H9 (cell line): ENCODE data around the gene KCTD1. TPM values are rescaled to one million over a fixed set of nuclear protein-coding genes. Genes with fewer than 3 reads are reported as not detected.

Experiments
- DNase-seq: peaks from one replicate; pipeline ENCODE4 v3.0.0-alpha.2; 2017
- H2AFZ ChIP-seq: one replicate; pipeline ENCODE4 v1.6.1; 2013; ENCODE audit warnings: mild to moderate bottlenecking, low read length, control low read depth, moderate library complexity
- H2AK5ac ChIP-seq: 2 replicates; pipeline ENCODE4 v1.6.1; 2013; ENCODE audit warnings: low read length, control low read depth, mixed read lengths; ENCODE audit not compliant: insufficient read length
- H2BK120ac ChIP-seq: one replicate; pipeline ENCODE4 v1.6.1; 2013; ENCODE audit warnings: low read depth, mild to moderate bottlenecking, low read length, control low read depth, inconsistent platforms; ENCODE audit not compliant: poor library complexity, severe bottlenecking
- H2BK12ac ChIP-seq: 2 replicates; pipeline ENCODE4 v1.6.1; 2013; ENCODE audit warnings: low read length, control low read depth, mixed read lengths, low read depth; ENCODE audit not compliant: insufficient read length
- H2BK15ac ChIP-seq: 2 replicates; pipeline ENCODE4 v1.6.1; 2013; ENCODE audit warnings: low read depth, low read length, control low read depth
- H2BK20ac ChIP-seq: one replicate; pipeline ENCODE4 v1.6.1; 2013; ENCODE audit warnings: low read depth, mild to moderate bottlenecking, low read length, control low read depth, inconsistent platforms; ENCODE audit not compliant: poor library complexity, severe bottlenecking
- H2BK5ac ChIP-seq: 2 replicates; pipeline ENCODE4 v1.6.1; 2013; ENCODE audit warnings: low read length, control low read depth, mixed read lengths; ENCODE audit not compliant: insufficient read length
- H3K14ac ChIP-seq: 2 replicates; pipeline ENCODE4 v1.6.1; 2013; ENCODE audit warnings: low read length, control low read depth; ENCODE audit not compliant: insufficient read depth
- H3K18ac ChIP-seq: 2 replicates; pipeline ENCODE4 v1.6.1; 2013; ENCODE audit warnings: low read depth, mild to moderate bottlenecking, mixed read lengths, low read length, control low read depth; ENCODE audit not compliant: insufficient read length
- H3K23ac ChIP-seq: 2 replicates; pipeline ENCODE4 v1.6.1; 2013; ENCODE audit warnings: low read length, control low read depth, mixed read lengths, low read depth; ENCODE audit not compliant: insufficient read length
- H3K23me2 ChIP-seq: 2 replicates; pipeline ENCODE4 v1.6.1; 2013; ENCODE audit warnings: low read depth, mild to moderate bottlenecking, mixed read lengths, low read length, control low read depth; ENCODE audit not compliant: insufficient read length, poor library complexity, severe bottlenecking
- H3K27ac ChIP-seq: 2 replicates; pipeline ENCODE4 v1.5.1; 2013; ENCODE audit warnings: low read length, control low read depth, mixed read lengths, low read depth; ENCODE audit not compliant: insufficient read length
- H3K27me3 ChIP-seq: 2 replicates; pipeline ENCODE4 v1.6.1; 2013; ENCODE audit warnings: low read length, control low read depth, inconsistent platforms; ENCODE audit not compliant: insufficient read depth
- H3K4ac ChIP-seq: 2 replicates; pipeline ENCODE4 v1.6.1; 2013; ENCODE audit warnings: low read depth, mild to moderate bottlenecking, control low read depth, inconsistent platforms, low read length, moderate library complexity
- H3K4me1 ChIP-seq: 2 replicates; pipeline ENCODE4 v1.6.1; 2013; ENCODE audit warnings: low read length, control low read depth, inconsistent platforms; ENCODE audit not compliant: insufficient read depth
- H3K4me2 ChIP-seq: 2 replicates; pipeline ENCODE4 v1.6.1; 2013; ENCODE audit warnings: low read length, control low read depth, mixed read lengths; ENCODE audit not compliant: insufficient read length, insufficient read depth
- H3K56ac ChIP-seq: 2 replicates; pipeline ENCODE4 v1.6.1; 2013; ENCODE audit warnings: low read depth, mild to moderate bottlenecking, mixed read lengths, low read length, control low read depth; ENCODE audit not compliant: insufficient read length
- H3K79me1 ChIP-seq: 2 replicates; pipeline ENCODE4 v1.6.1; 2013; ENCODE audit warnings: low read depth, mild to moderate bottlenecking, moderate library complexity, low read length, control low read depth, inconsistent platforms; ENCODE audit not compliant: insufficient read depth, poor library complexity, severe bottlenecking
- H3K79me2 ChIP-seq: 2 replicates; pipeline ENCODE4 v1.6.1; 2013; ENCODE audit warnings: low read length, control low read depth, inconsistent platforms; ENCODE audit not compliant: insufficient read depth
- H3K9ac ChIP-seq: 2 replicates; pipeline ENCODE4 v1.6.1; 2013; ENCODE audit warnings: low read length, control low read depth, mixed read lengths; ENCODE audit not compliant: insufficient read length; ENCODE audit errors: extremely low read depth
- H3K9me3 ChIP-seq: one replicate; pipeline ENCODE4 v1.6.1; 2013; ENCODE audit warnings: low read depth, low read length, inconsistent platforms; ENCODE audit not compliant: control insufficient read depth
- H3T11ph ChIP-seq: one replicate; pipeline ENCODE4 v1.6.1; 2013; ENCODE audit warnings: mild to moderate bottlenecking, low read length, control low read depth, inconsistent platforms
- H4K20me1 ChIP-seq: one replicate; pipeline ENCODE4 v1.6.1; 2013; ENCODE audit not compliant: control insufficient read depth, insufficient read length, insufficient read depth
- H4K5ac ChIP-seq: 2 replicates; pipeline ENCODE4 v1.6.1; 2013; ENCODE audit warnings: low read depth, mild to moderate bottlenecking, mixed read lengths, low read length, control low read depth; ENCODE audit not compliant: insufficient read length
- H4K8ac ChIP-seq: replicated peaks from 2 replicates; pipeline ENCODE4 v1.6.1; 2013; ENCODE audit warnings: low read length, control low read depth, mixed read lengths, low read depth; ENCODE audit not compliant: insufficient read length
- H4K91ac ChIP-seq: 2 replicates; pipeline ENCODE4 v1.6.1; 2013; ENCODE audit warnings: low read depth, mild to moderate bottlenecking, moderate library complexity, mixed read lengths, low read length, control low read depth; ENCODE audit not compliant: insufficient read length
- H3K27ac Mint-ChIP-seq, 3 experiments: 2 replicates in 2 of 3; 3 replicates in 1 of 3; pipeline ENCODE4 v1.8.0; 2020 to 2021; ENCODE audit warnings: mixed read lengths in 3 of 3, mild to moderate bottlenecking in 1 of 3, moderate library complexity in 1 of 3
- H3K27me3 Mint-ChIP-seq: 2 replicates; pipeline ENCODE4 v1.8.0; 2021; ENCODE audit warnings: low read depth, mild to moderate bottlenecking, moderate library complexity, mixed read lengths
- H3K36me3 Mint-ChIP-seq, 3 experiments: 2 replicates in 2 of 3; 3 replicates in 1 of 3; pipeline ENCODE4 v1.8.0; 2020 to 2021; ENCODE audit warnings: low read depth in 3 of 3, mixed read lengths in 3 of 3; ENCODE audit not compliant: insufficient read depth in 1 of 3
- H3K4me1 Mint-ChIP-seq, 2 experiments: 2 replicates each; pipeline ENCODE4 v1.8.0; 2020; ENCODE audit warnings: mixed read lengths in 2 of 2
- H3K4me3 Mint-ChIP-seq, 2 experiments: 2 replicates in 1 of 2; 3 replicates in 1 of 2; pipeline ENCODE4 v1.8.0; 2020 to 2021; ENCODE audit warnings: mild to moderate bottlenecking in 2 of 2, mixed read lengths in 2 of 2, moderate library complexity in 1 of 2
- H3K9me3 Mint-ChIP-seq, 2 experiments: 2 replicates in 1 of 2; 3 replicates in 1 of 2; pipeline ENCODE4 v1.8.0; 2020; ENCODE audit warnings: mild to moderate bottlenecking in 2 of 2, mixed read lengths in 2 of 2, moderate library complexity in 1 of 2
- whole genome bisulfite sequencing: extraction: QIAGEN DNeasy Blood & Tissue Kit; methylation state at CpG from one replicate; pipeline ENCODE4 v1.1.7; 2013; ENCODE audit warnings: missing lambda C conversion rate, low lambda C conversion rate, mixed read lengths; ENCODE audit not compliant: insufficient read length; ENCODE audit errors: extremely low coverage; 5-methylcytosine and 5-hydroxymethylcytosine counted together
- total RNA-seq: library from RNA; stranded (reverse); gene quantifications from 2 replicates; pipeline ENCODE4 v1.2.1, GENCODE V29; 2021
- TF ChIP-seq, protein P1 (sequence below): fragments of 200-600 bp; sonication (generic); conservative IDR thresholded peaks from 3 replicates; pipeline ENCODE4 v1.8.0; 2021; ENCODE audit warnings: antibody characterized with exemption, mild to moderate bottlenecking

The KCTD1 gene
- total RNA-seq, 1 experiment from 2014 or later: 10.8 TPM

- no peak overlapping the region for H2AK5ac ChIP-seq
- H3K27ac ChIP-seq: no peak overlapping the region
- H3K23me2 ChIP-seq: no peaks in the 10 kb centered on the region
- Mint-ChIP-seq H3K4me3 (no peak overlapping the region), H3K9me3 (no peaks in the 10 kb centered on the region), H3K36me3 (no peaks in the 10 kb centered on the region; a peak in 1 of 7 replicates), H3K4me1 (no peaks in the 10 kb centered on the region), H3K27ac (0 out of 7 replicates have a peak overlapping the region, but pooled peaks of 1 of the 3 experiments have one; percentile 47), H3K27me3 (no peaks in the 10 kb centered on the region)
- H2BK20ac ChIP-seq: no peak overlapping the region
- H3K9me3 ChIP-seq: no peaks in the 10 kb centered on the region
- no peak overlapping the region for H2AFZ ChIP-seq
- H3K27me3 ChIP-seq: no peaks in the 10 kb centered on the region
- H3K79me1 ChIP-seq: no peaks in the 10 kb centered on the region
- no CpG with 5 or more reads among the region's 9 CpGs for WGBS
- H3K56ac ChIP-seq: no peak overlapping the region
- H2BK120ac ChIP-seq: no peak overlapping the region
- H2BK5ac ChIP-seq: no peak overlapping the region
- peaks cover 5% of the 10 kb centered on the region; the same call in 1 of the 2 replicates for H3K4me1 ChIP-seq
- H3K4me2 ChIP-seq: no peak overlapping the region
- H3T11ph ChIP-seq: no peak overlapping the region
- H4K5ac ChIP-seq: no peak overlapping the region
- no peak overlapping the region for H3K4ac ChIP-seq
- no peak overlapping the region for H3K9ac ChIP-seq
- no peak overlapping the region for H3K23ac ChIP-seq
- TF ChIP-seq, protein P1, sequence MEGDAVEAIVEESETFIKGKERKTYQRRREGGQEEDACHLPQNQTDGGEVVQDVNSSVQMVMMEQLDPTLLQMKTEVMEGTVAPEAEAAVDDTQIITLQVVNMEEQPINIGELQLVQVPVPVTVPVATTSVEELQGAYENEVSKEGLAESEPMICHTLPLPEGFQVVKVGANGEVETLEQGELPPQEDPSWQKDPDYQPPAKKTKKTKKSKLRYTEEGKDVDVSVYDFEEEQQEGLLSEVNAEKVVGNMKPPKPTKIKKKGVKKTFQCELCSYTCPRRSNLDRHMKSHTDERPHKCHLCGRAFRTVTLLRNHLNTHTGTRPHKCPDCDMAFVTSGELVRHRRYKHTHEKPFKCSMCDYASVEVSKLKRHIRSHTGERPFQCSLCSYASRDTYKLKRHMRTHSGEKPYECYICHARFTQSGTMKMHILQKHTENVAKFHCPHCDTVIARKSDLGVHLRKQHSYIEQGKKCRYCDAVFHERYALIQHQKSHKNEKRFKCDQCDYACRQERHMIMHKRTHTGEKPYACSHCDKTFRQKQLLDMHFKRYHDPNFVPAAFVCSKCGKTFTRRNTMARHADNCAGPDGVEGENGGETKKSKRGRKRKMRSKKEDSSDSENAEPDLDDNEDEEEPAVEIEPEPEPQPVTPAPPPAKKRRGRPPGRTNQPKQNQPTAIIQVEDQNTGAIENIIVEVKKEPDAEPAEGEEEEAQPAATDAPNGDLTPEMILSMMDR: no peak
- no peak overlapping the region for H4K8ac ChIP-seq
- no peak overlapping the region for H2BK15ac ChIP-seq
- H3K79me2 ChIP-seq: no peaks in the 10 kb centered on the region
- no peak overlapping the region for H3K18ac ChIP-seq
- DNase-seq: no peak
- no peaks in the 10 kb centered on the region for H4K20me1 ChIP-seq
- H3K14ac ChIP-seq: no peak overlapping the region
- H2BK12ac ChIP-seq: no peak overlapping the region
- no peak overlapping the region for H4K91ac ChIP-seq
These were observed 128.6 kb downstream of the KCTD1 start for GRCh38 chr18:26419746-26420145.
